ENCODE measurements around the gene CHI3L2.

GRCh38 chr1:111203681-111204200 lies 23.8 kb upstream of the CHI3L2 start:
- TF ChIP-seq CTCF (IDR thresholded peaks at IDR 0.05), result no peak
- no peak for TF ChIP-seq POLR2A (IDR thresholded peaks at IDR 0.05)
